Kidney (tissue), 14 donors: Measurements from ENCODE around the gene GPC5. TPM values are rescaled to one million over a fixed set of nuclear protein-coding genes. Genes with fewer than 3 reads are reported as not detected.

Experiments
- DNase-seq, 5 donors: peaks; one replicate each; pipeline ENCODE4 v3.0.0-alpha.2; 2013 to 2020
- FAIRE-seq: peaks from 2 replicates; lab custom pipeline; 2012; peaks lifted over from hg19 to GRCh38; lab: Jason Lieb, UNC
- H3K27ac ChIP-seq, 2 donors: one replicate each; pipeline ENCODE4 v1.7.0; 2013; ENCODE audit warnings: low read depth in 2 of 2, low read length in 2 of 2, inconsistent platforms in 1 of 2
- H3K27me3 ChIP-seq: one replicate; pipeline ENCODE4 v1.7.1; 2013; ENCODE audit warnings: low read length, inconsistent platforms; ENCODE audit not compliant: control insufficient read depth, insufficient read depth
- H3K36me3 ChIP-seq, 3 donors: one replicate each; pipeline versions ENCODE4 v1.7.0 to v1.7.1; 2013; ENCODE audit warnings: low read length in 3 of 3, control low read depth in 1 of 3, inconsistent platforms in 1 of 3; ENCODE audit not compliant: insufficient read depth in 3 of 3, control insufficient read depth in 2 of 3
- H3K4me1 ChIP-seq, 3 donors: one replicate each; pipeline versions ENCODE4 v1.7.0 to v1.7.1; 2013; ENCODE audit warnings: low read length in 3 of 3, inconsistent platforms in 1 of 3, low read depth in 1 of 3; ENCODE audit not compliant: control insufficient read depth in 2 of 3, insufficient read depth in 2 of 3
- H3K4me3 ChIP-seq, 3 donors: one replicate each; pipeline versions ENCODE4 v1.7.0 to v1.8.1; 2013; ENCODE audit warnings: low read length in 3 of 3, control low read depth in 1 of 3, inconsistent platforms in 1 of 3
- H3K9ac ChIP-seq, 3 donors: one replicate each; pipeline versions ENCODE4 v1.7.0 to v1.7.1; 2013; ENCODE audit warnings: low read length in 3 of 3, control low read depth in 1 of 3, inconsistent platforms in 1 of 3
- H3K9me3 ChIP-seq, 3 donors: one replicate each; pipeline versions ENCODE4 v1.7.0 to v1.7.1; 2013; ENCODE audit warnings: low read length in 3 of 3, control low read depth in 1 of 3, inconsistent platforms in 1 of 3; ENCODE audit not compliant: control insufficient read depth in 2 of 3, insufficient read depth in 1 of 3
- intact Hi-C: fragments of 100-400 bp; cut with DNase I; formaldehyde crosslinking; loops from one replicate; pipeline ENCODE4 v1.11.1; 2022
- polyA plus RNA-seq: library from polyadenylated mRNA; stranded (reverse); fragments of 350-450 nt; fragmentation: Illumina TruSeq; extraction: RNeasy Lipid Tissue Mini Kit (QIAGEN cat#74804); gene quantifications from one replicate; pipeline ENCODE4 v1.2.3, GENCODE V29; 2014; ENCODE audit warnings: low read depth, low replicate concordance; ENCODE audit not compliant: insufficient read depth
- total RNA-seq: library from RNA; stranded (reverse); fragmentation: NEBNext Ultra II Directional; extraction: Animal tissue kit (Norgen Biotek cat#: 25700); gene quantifications from one replicate; pipeline ENCODE4 v1.2.1, GENCODE V29; 2021
- TF ChIP-seq, protein P1 (sequence below): IDR thresholded peaks from 3 replicates; pipeline ENCODE4 v1.5.1; 2012; ENCODE audit warnings: mild to moderate bottlenecking, moderate library complexity, borderline replicate concordance; ENCODE audit not compliant: insufficient read depth; ENCODE audit errors: extremely low read depth
- donor health status: control.
- donor health status: control.
- donor health status: control.
- donor health status: control.
- donor health status: control.
- donor health status: DM: yes; HTN: yes; CAD: no.
- donor health status: Normal renal cell carcinoma (clear cell type).

Gene GPC5
- total and polyA plus RNA-seq, 2 donors from 2014 or later: 0.47 to 6.8 TPM

DNA sequence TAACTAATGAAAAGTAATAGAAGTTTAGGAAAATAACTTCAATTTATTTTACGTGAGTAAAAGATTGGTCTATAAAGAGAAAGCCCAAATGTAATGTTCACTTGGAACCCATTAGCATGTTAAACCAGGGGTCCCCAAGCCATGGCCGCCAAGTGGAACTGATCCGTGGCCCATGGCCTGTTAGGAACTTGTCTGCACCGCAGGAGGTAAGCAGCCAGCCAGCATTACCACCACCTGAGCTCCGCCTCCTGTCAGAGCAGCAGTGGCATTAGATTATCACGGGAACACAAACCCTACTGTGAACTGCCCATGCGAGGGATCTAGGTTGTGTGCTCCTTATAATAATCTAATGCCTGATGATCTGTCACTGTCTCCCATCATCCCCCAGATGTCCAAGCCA lies 1009.4 kb downstream of the GPC5 start:
- no peak overlapping the region for H3K4me3 ChIP-seq
- H3K4me1 ChIP-seq: no peaks in the 10 kb centered on the region
- intact Hi-C loops: no loop called here
- no peaks in the 10 kb centered on the region for H3K27me3 ChIP-seq
- FAIRE-seq (no peak), DNase-seq (no peak)
- no peak overlapping the region for H3K9ac ChIP-seq
- no peaks in the 10 kb centered on the region for H3K36me3 ChIP-seq
- no peak overlapping the region for H3K27ac ChIP-seq
- H3K9me3 ChIP-seq: no peaks in the 10 kb centered on the region
- TF ChIP-seq, protein P1, sequence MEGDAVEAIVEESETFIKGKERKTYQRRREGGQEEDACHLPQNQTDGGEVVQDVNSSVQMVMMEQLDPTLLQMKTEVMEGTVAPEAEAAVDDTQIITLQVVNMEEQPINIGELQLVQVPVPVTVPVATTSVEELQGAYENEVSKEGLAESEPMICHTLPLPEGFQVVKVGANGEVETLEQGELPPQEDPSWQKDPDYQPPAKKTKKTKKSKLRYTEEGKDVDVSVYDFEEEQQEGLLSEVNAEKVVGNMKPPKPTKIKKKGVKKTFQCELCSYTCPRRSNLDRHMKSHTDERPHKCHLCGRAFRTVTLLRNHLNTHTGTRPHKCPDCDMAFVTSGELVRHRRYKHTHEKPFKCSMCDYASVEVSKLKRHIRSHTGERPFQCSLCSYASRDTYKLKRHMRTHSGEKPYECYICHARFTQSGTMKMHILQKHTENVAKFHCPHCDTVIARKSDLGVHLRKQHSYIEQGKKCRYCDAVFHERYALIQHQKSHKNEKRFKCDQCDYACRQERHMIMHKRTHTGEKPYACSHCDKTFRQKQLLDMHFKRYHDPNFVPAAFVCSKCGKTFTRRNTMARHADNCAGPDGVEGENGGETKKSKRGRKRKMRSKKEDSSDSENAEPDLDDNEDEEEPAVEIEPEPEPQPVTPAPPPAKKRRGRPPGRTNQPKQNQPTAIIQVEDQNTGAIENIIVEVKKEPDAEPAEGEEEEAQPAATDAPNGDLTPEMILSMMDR: no peak

DNA sequence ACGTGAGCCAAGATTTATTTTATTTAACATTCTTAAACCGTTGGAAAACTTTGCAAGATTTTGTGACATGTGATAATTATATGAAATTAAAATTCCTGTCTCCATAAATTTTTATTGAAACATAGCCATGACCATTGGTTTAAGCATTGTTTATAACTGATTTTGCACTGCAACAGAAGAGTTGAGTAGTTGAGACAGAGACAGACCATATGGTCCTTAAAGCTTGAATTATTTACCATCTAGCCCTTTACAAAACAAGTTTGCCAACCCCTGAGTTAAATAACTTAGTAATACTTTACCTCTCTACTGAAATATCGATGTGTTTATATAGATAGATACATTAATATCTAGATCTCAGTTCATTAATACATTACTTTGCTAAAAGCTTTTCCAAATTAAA lies 1014.1 kb downstream of the GPC5 start:
- no peaks in the 10 kb centered on the region for H3K4me1 ChIP-seq
- H3K36me3 ChIP-seq: no peaks in the 10 kb centered on the region
- intact Hi-C loops: no loop called here
- H3K9me3 ChIP-seq: no peaks in the 10 kb centered on the region
- H3K27me3 ChIP-seq: no peaks in the 10 kb centered on the region
- H3K4me3 ChIP-seq: no peak overlapping the region
- TF ChIP-seq, protein P1: no peak
- no peak overlapping the region for H3K27ac ChIP-seq
- no peak overlapping the region for H3K9ac ChIP-seq
- DNase-seq (no peak), FAIRE-seq (no peak)

DNA sequence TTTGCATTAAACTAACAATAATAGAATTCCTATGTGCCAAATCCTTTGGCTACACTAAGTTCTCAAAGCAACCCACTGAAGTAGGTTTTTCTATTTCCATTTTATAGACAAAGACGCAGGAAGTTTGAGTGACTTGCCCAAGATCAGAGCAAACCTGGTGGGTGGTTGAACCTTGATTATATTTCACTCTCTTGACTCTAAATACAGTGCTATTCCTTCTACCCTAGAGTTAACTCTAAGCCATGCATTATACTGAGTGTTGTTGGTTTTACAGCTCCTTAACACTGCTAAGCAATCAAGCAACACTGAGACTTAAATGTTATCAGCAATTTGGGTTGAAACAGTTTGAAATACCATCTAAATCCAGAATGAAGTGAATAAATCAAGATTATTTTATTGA lies 1014.6 kb downstream of the GPC5 start:
- no peaks in the 10 kb centered on the region for H3K27me3 ChIP-seq
- H3K9ac ChIP-seq: no peak overlapping the region
- no peak overlapping the region for H3K27ac ChIP-seq
- intact Hi-C loops: no loop called here
- DNase-seq (no peak), FAIRE-seq (no peak)
- H3K9me3 ChIP-seq: no peaks in the 10 kb centered on the region
- H3K4me3 ChIP-seq: no peak overlapping the region
- H3K4me1 ChIP-seq: no peaks in the 10 kb centered on the region
- TF ChIP-seq, protein P1: no peak
- no peaks in the 10 kb centered on the region for H3K36me3 ChIP-seq

DNA sequence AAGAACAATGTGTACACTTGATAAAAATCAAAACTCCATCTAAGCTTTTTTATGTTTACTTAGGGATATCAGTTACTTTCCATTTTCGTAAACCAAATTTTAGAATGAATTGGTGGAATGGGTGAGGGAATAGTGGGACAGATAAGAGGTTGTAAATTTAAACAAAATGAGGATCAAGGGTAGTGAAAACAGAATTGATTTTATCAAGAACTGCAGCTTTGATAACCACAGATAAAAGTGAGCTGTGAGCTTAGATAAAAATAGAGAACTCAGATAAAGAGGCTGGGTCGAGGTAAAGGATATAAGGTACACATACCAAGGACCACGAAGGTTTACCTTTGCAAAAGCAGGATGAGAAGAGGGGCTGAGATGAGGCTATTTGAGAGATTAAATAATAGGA lies 1015.0 kb downstream of the GPC5 start:
- no peaks in the 10 kb centered on the region for H3K9me3 ChIP-seq
- H3K27me3 ChIP-seq: no peaks in the 10 kb centered on the region
- intact Hi-C loops: no loop called here
- DNase-seq: no peak
- no peak overlapping the region for H3K4me3 ChIP-seq
- FAIRE-seq: no peak
- TF ChIP-seq, protein P1: no peak
- H3K36me3 ChIP-seq: no peaks in the 10 kb centered on the region
- H3K27ac ChIP-seq: no peak overlapping the region
- H3K4me1 ChIP-seq: no peaks in the 10 kb centered on the region
- H3K9ac ChIP-seq: no peak overlapping the region
